ENCODE data around the gene A4GNT.

The A4GNT gene

GRCh38 chr3:138135146-138135832 is 3.1 kb upstream of the A4GNT start:
- TF ChIP-seq GATA2 (IDR thresholded peaks at IDR 0.05; ENCODE audit: low read depth, low read length) (no peak), GATA3 (IDR thresholded peaks at IDR 0.05; ENCODE audit: low read depth, low read length) (no peak)

- TF ChIP-seq GATA3 (IDR thresholded peaks at IDR 0.05; ENCODE audit: low read depth, low read length) (no peak), GATA2 (IDR thresholded peaks at IDR 0.05; ENCODE audit: low read depth, low read length) (no peak)
These were observed 4.4 kb downstream of the A4GNT start for GRCh38 chr3:138127636-138128365.

GRCh38 chr3:138125548-138126221 is 6.5 kb downstream of the A4GNT start:
- no peak for TF ChIP-seq GATA3 (IDR thresholded peaks at IDR 0.05; ENCODE audit: low read depth, low read length)
- TF ChIP-seq GATA2 (IDR thresholded peaks at IDR 0.05; ENCODE audit: low read depth, low read length): no peak

- TF ChIP-seq GATA2 (IDR thresholded peaks at IDR 0.05; ENCODE audit: low read depth, low read length) (no peak), GATA3 (IDR thresholded peaks at IDR 0.05; ENCODE audit: low read depth, low read length) (no peak)
These were observed 7.4 kb downstream of the A4GNT start for GRCh38 chr3:138124706-138125355.

GRCh38 chr3:138124188-138124587 is 8.0 kb downstream of the A4GNT start:
- TF ChIP-seq GATA3 (IDR thresholded peaks at IDR 0.05; ENCODE audit: low read depth, low read length) (no peak), GATA2 (IDR thresholded peaks at IDR 0.05; ENCODE audit: low read depth, low read length) (no peak)

- no peak for TF ChIP-seq GATA3 (IDR thresholded peaks at IDR 0.05; ENCODE audit: low read depth, low read length)
- no peak for TF ChIP-seq GATA2 (IDR thresholded peaks at IDR 0.05; ENCODE audit: low read depth, low read length)
These were observed 12.8 kb downstream of the A4GNT start for GRCh38 chr3:138119423-138119766.

GRCh38 chr3:138118612-138119422 is 13.4 kb downstream of the A4GNT start:
- TF ChIP-seq GATA2 (IDR thresholded peaks at IDR 0.05; ENCODE audit: low read depth, low read length) (no peak), GATA3 (IDR thresholded peaks at IDR 0.05; ENCODE audit: low read depth, low read length) (no peak)

- TF ChIP-seq GATA3 (IDR thresholded peaks at IDR 0.05; ENCODE audit: low read depth, low read length): no peak
- no peak for TF ChIP-seq GATA2 (IDR thresholded peaks at IDR 0.05; ENCODE audit: low read depth, low read length)
These were observed 16.9 kb downstream of the A4GNT start, which contains the start of gene DZIP1L for GRCh38 chr3:138114988-138115971. DZIP1L (minus strand) TSS chr3:138115608; CDS start chr3:138103971, 11,637 bp downstream.

- no peak for TF ChIP-seq GATA3 (IDR thresholded peaks at IDR 0.05; ENCODE audit: low read depth, low read length)
- TF ChIP-seq GATA2 (IDR thresholded peaks at IDR 0.05; ENCODE audit: low read depth, low read length): no peak
These were observed 17.7 kb downstream of the A4GNT start for GRCh38 chr3:138114431-138114918.

GRCh38 chr3:138113326-138113725 is 18.9 kb downstream of the A4GNT start:
- TF ChIP-seq GATA2 (IDR thresholded peaks at IDR 0.05; ENCODE audit: low read depth, low read length): no peak

GRCh38 chr3:138112362-138112761 is 19.8 kb downstream of the A4GNT start:
- no peak for TF ChIP-seq GATA3 (IDR thresholded peaks at IDR 0.05; ENCODE audit: low read depth, low read length)
- TF ChIP-seq GATA2 (IDR thresholded peaks at IDR 0.05; ENCODE audit: low read depth, low read length): no peak

GRCh38 chr3:138105598-138105997 is 26.6 kb downstream of the A4GNT start:
- TF ChIP-seq GATA3 (IDR thresholded peaks at IDR 0.05; ENCODE audit: low read depth, low read length) (no peak), GATA2 (IDR thresholded peaks at IDR 0.05; ENCODE audit: low read depth, low read length) (no peak)
